ENCODE data around the gene SEMA6C. TPM values are rescaled to one million over a fixed set of nuclear protein-coding genes. Genes with fewer than 3 reads are reported as not detected.

The SEMA6C gene
- total and polyA plus RNA-seq, 2 of the 13 experiments (the other 11 are each of a cell fraction or from before 2014, with no cell fraction given): 1.4 to 2.9 TPM

GRCh38 chr1:151165738-151166504 is 19.5 kb upstream of the SEMA6C start, which contains the start of the genes LYSMD1 and SCNM1 (continued):
- no peak for TF ChIP-seq NPAS2 (CRISPR knock-in tag; IDR thresholded peaks at IDR 0.05; ENCODE audit: borderline replicate concordance)
- TF ChIP-seq, protein P1, sequence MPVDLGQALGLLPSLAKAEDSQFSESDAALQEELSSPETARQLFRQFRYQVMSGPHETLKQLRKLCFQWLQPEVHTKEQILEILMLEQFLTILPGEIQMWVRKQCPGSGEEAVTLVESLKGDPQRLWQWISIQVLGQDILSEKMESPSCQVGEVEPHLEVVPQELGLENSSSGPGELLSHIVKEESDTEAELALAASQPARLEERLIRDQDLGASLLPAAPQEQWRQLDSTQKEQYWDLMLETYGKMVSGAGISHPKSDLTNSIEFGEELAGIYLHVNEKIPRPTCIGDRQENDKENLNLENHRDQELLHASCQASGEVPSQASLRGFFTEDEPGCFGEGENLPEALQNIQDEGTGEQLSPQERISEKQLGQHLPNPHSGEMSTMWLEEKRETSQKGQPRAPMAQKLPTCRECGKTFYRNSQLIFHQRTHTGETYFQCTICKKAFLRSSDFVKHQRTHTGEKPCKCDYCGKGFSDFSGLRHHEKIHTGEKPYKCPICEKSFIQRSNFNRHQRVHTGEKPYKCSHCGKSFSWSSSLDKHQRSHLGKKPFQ (CRISPR knock-in tag; IDR thresholded peaks at IDR 0.05; ENCODE audit: insufficient replicate concordance): no peak
- TF ChIP-seq, protein P2, sequence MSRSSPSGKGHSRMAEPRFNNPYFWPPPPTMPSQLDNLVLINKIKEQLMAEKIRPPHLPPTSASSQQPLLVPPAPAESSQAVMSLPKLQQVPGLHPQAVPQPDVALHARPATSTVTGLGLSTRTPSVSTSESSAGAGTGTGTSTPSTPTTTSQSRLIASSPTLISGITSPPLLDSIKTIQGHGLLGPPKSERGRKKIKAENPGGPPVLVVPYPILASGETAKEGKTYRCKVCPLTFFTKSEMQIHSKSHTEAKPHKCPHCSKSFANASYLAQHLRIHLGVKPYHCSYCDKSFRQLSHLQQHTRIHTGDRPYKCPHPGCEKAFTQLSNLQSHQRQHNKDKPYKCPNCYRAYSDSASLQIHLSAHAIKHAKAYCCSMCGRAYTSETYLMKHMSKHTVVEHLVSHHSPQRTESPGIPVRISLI (CRISPR knock-in tag; IDR thresholded peaks at IDR 0.05; ENCODE audit: borderline replicate concordance): peak; percentile 98
- no peak for TF ChIP-seq HNRNPL (IDR thresholded peaks at IDR 0.05; ENCODE audit: low read depth, low read length)
- peak; percentile 91 for TF ChIP-seq TARDBP (CRISPR knock-in tag; IDR thresholded peaks at IDR 0.05)
- no peak for TF ChIP-seq RFXAP (CRISPR knock-in tag; IDR thresholded peaks at IDR 0.05; ENCODE audit: borderline replicate concordance)
- no peak for TF ChIP-seq ZNF431 (CRISPR knock-in tag; IDR thresholded peaks at IDR 0.05; ENCODE audit: borderline replicate concordance, low read depth)
- peak; percentile 70; the same call in 1 of the 2 replicates for TF ChIP-seq ZSCAN29 (CRISPR knock-in tag; conservative IDR thresholded peaks at IDR 0.05)
- TF ChIP-seq HHEX (CRISPR knock-in tag; IDR thresholded peaks at IDR 0.05): no peak
- TF ChIP-seq, protein P3, sequence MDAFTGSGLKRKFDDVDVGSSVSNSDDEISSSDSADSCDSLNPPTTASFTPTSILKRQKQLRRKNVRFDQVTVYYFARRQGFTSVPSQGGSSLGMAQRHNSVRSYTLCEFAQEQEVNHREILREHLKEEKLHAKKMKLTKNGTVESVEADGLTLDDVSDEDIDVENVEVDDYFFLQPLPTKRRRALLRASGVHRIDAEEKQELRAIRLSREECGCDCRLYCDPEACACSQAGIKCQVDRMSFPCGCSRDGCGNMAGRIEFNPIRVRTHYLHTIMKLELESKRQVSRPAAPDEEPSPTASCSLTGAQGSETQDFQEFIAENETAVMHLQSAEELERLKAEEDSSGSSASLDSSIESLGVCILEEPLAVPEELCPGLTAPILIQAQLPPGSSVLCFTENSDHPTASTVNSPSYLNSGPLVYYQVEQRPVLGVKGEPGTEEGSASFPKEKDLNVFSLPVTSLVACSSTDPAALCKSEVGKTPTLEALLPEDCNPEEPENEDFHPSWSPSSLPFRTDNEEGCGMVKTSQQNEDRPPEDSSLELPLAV (CRISPR knock-in tag; conservative IDR thresholded peaks at IDR 0.05; ENCODE audit: low read depth): no peak
- TF ChIP-seq HDAC1 (CRISPR knock-in tag; IDR thresholded peaks at IDR 0.05): peak; percentile 96; the same call in 1 of the 2 replicates
- peak; percentile 33 for TF ChIP-seq KLF6 (CRISPR knock-in tag; IDR thresholded peaks at IDR 0.05)
- TF ChIP-seq CCDC6 (CRISPR knock-in tag; IDR thresholded peaks at IDR 0.05): peak; percentile 56
- TF ChIP-seq ZNF562 (CRISPR knock-in tag; IDR thresholded peaks at IDR 0.05; ENCODE audit: borderline replicate concordance): no peak
- TF ChIP-seq NR2F6 (IDR thresholded peaks at IDR 0.05): 0 out of 2 replicates have a peak, but pooled peaks have one; percentile 47
- TF ChIP-seq NR2F6 (CRISPR knock-in tag; IDR thresholded peaks at IDR 0.05): peak; percentile 39; the same call in 1 of the 2 replicates
- TF ChIP-seq, protein P4, sequence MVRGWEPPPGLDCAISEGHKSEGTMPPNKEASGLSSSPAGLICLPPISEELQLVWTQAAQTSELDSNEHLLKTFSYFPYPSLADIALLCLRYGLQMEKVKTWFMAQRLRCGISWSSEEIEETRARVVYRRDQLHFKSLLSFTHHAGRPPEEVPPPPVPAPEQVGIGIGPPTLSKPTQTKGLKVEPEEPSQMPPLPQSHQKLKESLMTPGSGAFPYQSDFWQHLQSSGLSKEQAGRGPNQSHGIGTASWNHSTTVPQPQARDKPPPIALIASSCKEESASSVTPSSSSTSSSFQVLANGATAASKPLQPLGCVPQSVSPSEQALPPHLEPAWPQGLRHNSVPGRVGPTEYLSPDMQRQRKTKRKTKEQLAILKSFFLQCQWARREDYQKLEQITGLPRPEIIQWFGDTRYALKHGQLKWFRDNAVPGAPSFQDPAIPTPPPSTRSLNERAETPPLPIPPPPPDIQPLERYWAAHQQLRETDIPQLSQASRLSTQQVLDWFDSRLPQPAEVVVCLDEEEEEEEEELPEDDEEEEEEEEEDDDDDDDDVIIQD (CRISPR knock-in tag; IDR thresholded peaks at IDR 0.05; ENCODE audit: low read depth): peak; percentile 36; the same call in 1 of the 2 replicates
- peak; percentile 54; the same call in 1 of the 2 replicates for TF ChIP-seq HOXA5 (CRISPR knock-in tag; IDR thresholded peaks at IDR 0.05)
- TF ChIP-seq, protein P5, sequence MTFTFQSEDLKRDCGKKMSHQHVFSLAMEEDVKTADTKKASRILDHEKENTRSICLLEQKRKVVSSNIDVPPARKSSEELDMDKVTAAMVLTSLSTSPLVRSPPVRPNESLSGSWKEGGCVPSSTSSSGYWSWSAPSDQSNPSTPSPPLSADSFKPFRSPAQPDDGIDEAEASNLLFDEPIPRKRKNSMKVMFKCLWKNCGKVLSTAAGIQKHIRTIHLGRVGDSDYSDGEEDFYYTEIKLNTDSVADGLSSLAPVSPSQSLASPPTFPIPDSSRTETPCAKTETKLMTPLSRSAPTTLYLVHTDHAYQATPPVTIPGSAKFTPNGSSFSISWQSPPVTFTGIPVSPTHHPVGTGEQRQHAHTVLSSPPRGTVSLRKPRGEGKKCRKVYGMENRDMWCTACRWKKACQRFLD (CRISPR knock-in tag; IDR thresholded peaks at IDR 0.05; ENCODE audit: borderline replicate concordance): no peak; the same call in 1 of the 2 replicates
- TF ChIP-seq FOXC1 (CRISPR knock-in tag; IDR thresholded peaks at IDR 0.05; ENCODE audit: borderline replicate concordance): no peak
- peak; percentile 99 for TF ChIP-seq YEATS2 (CRISPR knock-in tag; IDR thresholded peaks at IDR 0.05; ENCODE audit: borderline replicate concordance)
- no peak for TF ChIP-seq ZNF619 (CRISPR knock-in tag; IDR thresholded peaks at IDR 0.05)
